HepG2 (cell line): ENCODE measurements around the gene PKD1L1. TPM values are rescaled to one million over a fixed set of nuclear protein-coding genes. Genes with fewer than 3 reads are reported as not detected.

Experiments
- ATM ChIP-seq: fragments of 450-650 bp; IDR thresholded peaks from 2 replicates; pipeline ENCODE4 v1.7.1; 2017; ENCODE audit warnings: mild to moderate bottlenecking, borderline replicate concordance
- BHLHE40 ChIP-seq: IDR thresholded peaks from 2 replicates; pipeline ENCODE4 v1.6.1; 2011; ENCODE audit warnings: low read length, improper control_type of control experiment
- CBX5 ChIP-seq: sonication (generic); formaldehyde crosslinking; IDR thresholded peaks from 2 replicates; pipeline ENCODE4 v1.4.0; 2020; ENCODE audit warnings: missing genetic modification reagents, borderline replicate concordance
- CCAR2 ChIP-seq: fragments of 200-400 bp; formaldehyde crosslinking; optimal IDR thresholded peaks from 2 replicates; pipeline ENCODE3; 2018; ENCODE audit warnings: low read depth, mild to moderate bottlenecking, low read length, moderate library complexity
- HMGA1 ChIP-seq: sonication (generic); formaldehyde crosslinking; conservative IDR thresholded peaks from 2 replicates; pipeline ENCODE4 v1.4.0; 2020; ENCODE audit warnings: missing genetic modification reagents
- KDM4B ChIP-seq: sonication (generic); formaldehyde crosslinking; IDR thresholded peaks from 2 replicates; pipeline ENCODE4 v1.4.0; 2020; ENCODE audit warnings: missing genetic modification reagents
- KDM5B ChIP-seq: sonication (generic); formaldehyde crosslinking; IDR thresholded peaks from 2 replicates; pipeline ENCODE4 v1.4.0; 2020; ENCODE audit warnings: missing genetic modification reagents, mild to moderate bottlenecking, borderline replicate concordance
- MAFG ChIP-seq: sonication (generic); formaldehyde crosslinking; IDR thresholded peaks from 2 replicates; pipeline ENCODE4 v1.5.1; 2020; ENCODE audit warnings: mild to moderate bottlenecking, missing genetic modification reagents
- NPAS2 ChIP-seq: sonication (generic); formaldehyde crosslinking; IDR thresholded peaks from 2 replicates; pipeline ENCODE4 v1.8.0; 2022; ENCODE audit warnings: mild to moderate bottlenecking, missing genetic modification reagents, borderline replicate concordance
- YEATS4 ChIP-seq: sonication (generic); formaldehyde crosslinking; IDR thresholded peaks from 2 replicates; pipeline ENCODE4 v1.4.0; 2020; ENCODE audit warnings: missing genetic modification reagents, borderline replicate concordance
- ZC3H13 ChIP-seq: sonication (generic); formaldehyde crosslinking; IDR thresholded peaks from 2 replicates; pipeline ENCODE4 v1.8.1; 2023; ENCODE audit warnings: mild to moderate bottlenecking, missing genetic modification reagents, moderate library complexity
- ZKSCAN1 ChIP-seq: fragments of 150-350 bp; IDR thresholded peaks from 2 replicates; pipeline ENCODE4 v1.6.1; 2014; ENCODE audit warnings: low read length
- ZMYM3 ChIP-seq: sonication (generic); formaldehyde crosslinking; IDR thresholded peaks from 2 replicates; pipeline ENCODE4 v1.5.1; 2020; ENCODE audit warnings: mild to moderate bottlenecking, missing genetic modification reagents
- ZNF44 ChIP-seq: sonication (generic); formaldehyde crosslinking; IDR thresholded peaks from 2 replicates; pipeline ENCODE4 v1.5.1; 2020; ENCODE audit warnings: mild to moderate bottlenecking, missing genetic modification reagents
- ZNF747 ChIP-seq: sonication (generic); formaldehyde crosslinking; IDR thresholded peaks from 2 replicates; pipeline ENCODE4 v1.8.1; 2023; ENCODE audit warnings: missing genetic modification reagents, mild to moderate bottlenecking, borderline replicate concordance
- ZNF749 ChIP-seq: sonication (generic); formaldehyde crosslinking; IDR thresholded peaks from 2 replicates; pipeline ENCODE4 v1.8.0; 2022; ENCODE audit warnings: mild to moderate bottlenecking, missing genetic modification reagents, moderate library complexity, borderline replicate concordance
- ZNF839 ChIP-seq: sonication (generic); formaldehyde crosslinking; IDR thresholded peaks from 2 replicates; pipeline ENCODE4 v1.4.0; 2020; ENCODE audit warnings: missing genetic modification reagents, mild to moderate bottlenecking, borderline replicate concordance
- polyA plus RNA-seq, 8 experiments: library from polyadenylated mRNA; depleted of rRNA in 3 of 8; stranded (reverse) in 7 of 8; unstranded in 1 of 8; fragments of >200 nt; fragmentation: Illumina TruSeq in 4 of 8; extraction: Trizol in 4 of 8; gene quantifications; 2 replicates each; pipeline versions ENCODE4 v1.2.1 to v1.2.3, GENCODE V29; 2011 to 2016; ENCODE audit warnings: low read depth in 4 of 8, missing spikeins in 1 of 8, mixed read lengths in 1 of 8; ENCODE audit not compliant: insufficient read depth in 1 of 8
- total RNA-seq, 5 experiments: library from RNA; depleted of rRNA; stranded (reverse); fragments of >200 nt; fragmentation: Illumina TruSeq; extraction: Trizol; gene quantifications; 2 replicates each; pipeline ENCODE4 v1.2.3, GENCODE V29; 2016; ENCODE audit warnings: low read depth in 1 of 5
- TF ChIP-seq, protein P1 (sequence below): sonication (generic); formaldehyde crosslinking; IDR thresholded peaks from 2 replicates; pipeline ENCODE4 v1.4.0; 2020; ENCODE audit warnings: missing genetic modification reagents
- TF ChIP-seq, protein P2 (sequence below): sonication (generic); formaldehyde crosslinking; conservative IDR thresholded peaks from 2 replicates; pipeline ENCODE4 v1.8.0; 2022; ENCODE audit warnings: mild to moderate bottlenecking, moderate library complexity, missing genetic modification reagents
- TF ChIP-seq, protein P3 (sequence below): IDR thresholded peaks from 2 replicates; pipeline ENCODE4 v1.6.1; 2016
- TF ChIP-seq, protein P4 (sequence below): IDR thresholded peaks from 2 replicates; pipeline ENCODE4 v1.6.1; 2012; ENCODE audit warnings: low read length, improper control_type of control experiment
- TF ChIP-seq, protein P5 (sequence below): sonication (generic); formaldehyde crosslinking; IDR thresholded peaks from 2 replicates; pipeline ENCODE4 v1.5.0; 2020; ENCODE audit warnings: mild to moderate bottlenecking, low read depth, missing genetic modification reagents, borderline replicate concordance

PKD1L1 gene
- total and polyA plus RNA-seq, 2 of the 13 experiments (the other 11 are each of a cell fraction or from before 2014, with no cell fraction given), result 0.01 TPM; not detected in 1

DNA sequence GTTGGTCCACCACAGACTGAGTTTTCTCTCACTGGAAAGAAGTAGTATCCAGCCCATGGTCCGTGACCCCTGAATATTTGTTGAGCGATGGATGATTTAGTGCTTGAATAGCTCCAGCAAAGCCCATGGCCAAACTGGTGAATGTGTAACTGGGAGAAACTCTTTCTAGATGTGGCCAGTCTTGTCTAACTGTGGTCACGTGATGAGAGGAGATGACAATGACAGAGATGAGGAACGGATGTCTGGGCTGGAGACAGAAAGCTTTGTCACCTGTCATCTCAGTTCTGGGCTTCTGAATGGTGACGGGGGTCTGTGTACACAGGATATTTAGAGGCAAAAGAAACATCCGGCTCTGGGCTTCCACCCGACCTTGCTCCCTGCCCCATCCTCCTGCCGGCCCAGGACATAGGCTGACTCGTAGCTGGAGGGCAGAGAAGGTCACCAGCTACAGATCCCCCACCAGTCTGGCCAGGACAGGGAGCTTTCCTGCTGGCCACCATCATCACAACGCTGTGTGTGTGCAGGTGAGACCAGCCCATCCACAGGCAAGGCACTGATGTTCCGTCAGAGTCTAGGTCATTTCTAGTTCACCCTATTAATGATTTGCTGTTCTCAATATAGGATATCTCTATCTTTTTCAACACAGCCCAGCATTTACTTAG is 213.8 kb downstream of the PKD1L1 start (continued):
- TF ChIP-seq, protein P1, sequence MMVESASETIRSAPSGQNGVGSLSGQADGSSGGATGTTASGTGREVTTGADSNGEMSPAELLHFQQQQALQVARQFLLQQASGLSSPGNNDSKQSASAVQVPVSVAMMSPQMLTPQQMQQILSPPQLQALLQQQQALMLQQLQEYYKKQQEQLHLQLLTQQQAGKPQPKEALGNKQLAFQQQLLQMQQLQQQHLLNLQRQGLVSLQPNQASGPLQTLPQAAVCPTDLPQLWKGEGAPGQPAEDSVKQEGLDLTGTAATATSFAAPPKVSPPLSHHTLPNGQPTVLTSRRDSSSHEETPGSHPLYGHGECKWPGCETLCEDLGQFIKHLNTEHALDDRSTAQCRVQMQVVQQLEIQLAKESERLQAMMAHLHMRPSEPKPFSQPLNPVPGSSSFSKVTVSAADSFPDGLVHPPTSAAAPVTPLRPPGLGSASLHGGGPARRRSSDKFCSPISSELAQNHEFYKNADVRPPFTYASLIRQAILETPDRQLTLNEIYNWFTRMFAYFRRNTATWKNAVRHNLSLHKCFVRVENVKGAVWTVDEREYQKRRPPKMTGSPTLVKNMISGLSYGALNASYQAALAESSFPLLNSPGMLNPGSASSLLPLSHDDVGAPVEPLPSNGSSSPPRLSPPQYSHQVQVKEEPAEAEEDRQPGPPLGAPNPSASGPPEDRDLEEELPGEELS, result peak; percentile 98
- peak; percentile 87; the same call in 1 of the 2 replicates for TF ChIP-seq ZNF747 (CRISPR knock-in tag)
- TF ChIP-seq YEATS4 (CRISPR knock-in tag), result peak; percentile 85; the same call in 1 of the 2 replicates
- peak; percentile 88 for TF ChIP-seq ZMYM3 (CRISPR knock-in tag)
- no peak for TF ChIP-seq ATM
- TF ChIP-seq KDM5B (CRISPR knock-in tag), result peak; percentile 57; the same call in 1 of the 2 replicates
- TF ChIP-seq CCAR2, result no peak
- TF ChIP-seq, protein P2, sequence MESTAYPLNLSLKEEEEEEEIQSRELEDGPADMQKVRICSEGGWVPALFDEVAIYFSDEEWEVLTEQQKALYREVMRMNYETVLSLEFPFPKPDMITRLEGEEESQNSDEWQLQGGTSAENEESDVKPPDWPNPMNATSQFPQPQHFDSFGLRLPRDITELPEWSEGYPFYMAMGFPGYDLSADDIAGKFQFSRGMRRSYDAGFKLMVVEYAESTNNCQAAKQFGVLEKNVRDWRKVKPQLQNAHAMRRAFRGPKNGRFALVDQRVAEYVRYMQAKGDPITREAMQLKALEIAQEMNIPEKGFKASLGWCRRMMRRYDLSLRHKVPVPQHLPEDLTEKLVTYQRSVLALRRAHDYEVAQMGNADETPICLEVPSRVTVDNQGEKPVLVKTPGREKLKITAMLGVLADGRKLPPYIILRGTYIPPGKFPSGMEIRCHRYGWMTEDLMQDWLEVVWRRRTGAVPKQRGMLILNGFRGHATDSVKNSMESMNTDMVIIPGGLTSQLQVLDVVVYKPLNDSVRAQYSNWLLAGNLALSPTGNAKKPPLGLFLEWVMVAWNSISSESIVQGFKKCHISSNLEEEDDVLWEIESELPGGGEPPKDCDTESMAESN (CRISPR knock-in tag), result peak; percentile 91
- TF ChIP-seq HMGA1 (CRISPR knock-in tag), result no peak
- peak; percentile 23; the same call in 1 of the 2 replicates for TF ChIP-seq KDM4B (CRISPR knock-in tag)
- TF ChIP-seq ZKSCAN1, result no peak
- TF ChIP-seq, protein P3, sequence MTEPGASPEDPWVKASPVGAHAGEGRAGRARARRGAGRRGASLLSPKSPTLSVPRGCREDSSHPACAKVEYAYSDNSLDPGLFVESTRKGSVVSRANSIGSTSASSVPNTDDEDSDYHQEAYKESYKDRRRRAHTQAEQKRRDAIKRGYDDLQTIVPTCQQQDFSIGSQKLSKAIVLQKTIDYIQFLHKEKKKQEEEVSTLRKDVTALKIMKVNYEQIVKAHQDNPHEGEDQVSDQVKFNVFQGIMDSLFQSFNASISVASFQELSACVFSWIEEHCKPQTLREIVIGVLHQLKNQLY (CRISPR knock-in tag), result peak; percentile 95
- TF ChIP-seq, protein P4, sequence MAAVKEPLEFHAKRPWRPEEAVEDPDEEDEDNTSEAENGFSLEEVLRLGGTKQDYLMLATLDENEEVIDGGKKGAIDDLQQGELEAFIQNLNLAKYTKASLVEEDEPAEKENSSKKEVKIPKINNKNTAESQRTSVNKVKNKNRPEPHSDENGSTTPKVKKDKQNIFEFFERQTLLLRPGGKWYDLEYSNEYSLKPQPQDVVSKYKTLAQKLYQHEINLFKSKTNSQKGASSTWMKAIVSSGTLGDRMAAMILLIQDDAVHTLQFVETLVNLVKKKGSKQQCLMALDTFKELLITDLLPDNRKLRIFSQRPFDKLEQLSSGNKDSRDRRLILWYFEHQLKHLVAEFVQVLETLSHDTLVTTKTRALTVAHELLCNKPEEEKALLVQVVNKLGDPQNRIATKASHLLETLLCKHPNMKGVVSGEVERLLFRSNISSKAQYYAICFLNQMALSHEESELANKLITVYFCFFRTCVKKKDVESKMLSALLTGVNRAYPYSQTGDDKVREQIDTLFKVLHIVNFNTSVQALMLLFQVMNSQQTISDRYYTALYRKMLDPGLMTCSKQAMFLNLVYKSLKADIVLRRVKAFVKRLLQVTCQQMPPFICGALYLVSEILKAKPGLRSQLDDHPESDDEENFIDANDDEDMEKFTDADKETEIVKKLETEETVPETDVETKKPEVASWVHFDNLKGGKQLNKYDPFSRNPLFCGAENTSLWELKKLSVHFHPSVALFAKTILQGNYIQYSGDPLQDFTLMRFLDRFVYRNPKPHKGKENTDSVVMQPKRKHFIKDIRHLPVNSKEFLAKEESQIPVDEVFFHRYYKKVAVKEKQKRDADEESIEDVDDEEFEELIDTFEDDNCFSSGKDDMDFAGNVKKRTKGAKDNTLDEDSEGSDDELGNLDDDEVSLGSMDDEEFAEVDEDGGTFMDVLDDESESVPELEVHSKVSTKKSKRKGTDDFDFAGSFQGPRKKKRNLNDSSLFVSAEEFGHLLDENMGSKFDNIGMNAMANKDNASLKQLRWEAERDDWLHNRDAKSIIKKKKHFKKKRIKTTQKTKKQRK, result no peak
- no peak for TF ChIP-seq ZNF839 (CRISPR knock-in tag)
- TF ChIP-seq MAFG (CRISPR knock-in tag), result no peak
- TF ChIP-seq ZC3H13, result no peak; the same call in 1 of the 2 replicates
- TF ChIP-seq CBX5 (CRISPR knock-in tag), result peak; percentile 93; the same call in 1 of the 2 replicates
- no peak for TF ChIP-seq ZNF44
- TF ChIP-seq NPAS2 (CRISPR knock-in tag), result no peak
- TF ChIP-seq, protein P5, sequence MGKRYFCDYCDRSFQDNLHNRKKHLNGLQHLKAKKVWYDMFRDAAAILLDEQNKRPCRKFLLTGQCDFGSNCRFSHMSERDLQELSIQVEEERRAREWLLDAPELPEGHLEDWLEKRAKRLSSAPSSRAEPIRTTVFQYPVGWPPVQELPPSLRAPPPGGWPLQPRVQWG, result no peak
- TF ChIP-seq ZNF749, result peak; percentile 70; the same call in 1 of the 2 replicates
- peak; percentile 95 for TF ChIP-seq BHLHE40
